Caco-2 (cell line): Measurements from ENCODE around the gene ZNF367. TPM values are rescaled to one million over a fixed set of nuclear protein-coding genes. Genes with fewer than 3 reads are reported as not detected.
"Not testable (repeated sequence)": the region's sequence is repeated elsewhere in the genome, so short reads cannot be mapped to it uniquely, and the experiment has no call there.

Experiments
- BruUV-seq: library from RNA; stranded (reverse); fragments of 400-500 nt; replicated peaks from 2 replicates; lab custom pipeline; 2021; lab: Mats Ljungman, UMichigan
- CTCF ChIA-PET: fragments of 300-600 bp; sonication (Branson Sonifier 250); formaldehyde crosslinking; loops from one replicate; lab custom pipeline; 2022; ENCODE audit warnings: antibody characterized with exemption; lab: Charles Lee
- POLR2A ChIA-PET: fragments of 300-600 bp; sonication (Branson Sonifier 250); formaldehyde crosslinking; loops from one replicate; lab custom pipeline; 2022; ENCODE audit warnings: antibody characterized with exemption; lab: Charles Lee
- DNase-seq, 2 experiments: peaks; one replicate each; pipeline versions ENCODE4 v3.0.0 to v3.0.0-alpha.2; 2020 to 2022
- H3K27me3 ChIP-seq: replicated peaks from 2 replicates; pipeline ENCODE4 v1.6.0; 2011; ENCODE audit warnings: low read length; ENCODE audit not compliant: control insufficient read depth, insufficient read depth
- H3K36me3 ChIP-seq: 2 replicates; pipeline ENCODE4 v1.5.1; 2011; ENCODE audit warnings: low read length; ENCODE audit not compliant: control insufficient read depth, insufficient read depth
- H3K4me1 ChIP-seq: fragments of 250-450 bp; sonication (Bioruptor Pico); 2 replicates; pipeline ENCODE4 v1.5.1; 2020; ENCODE audit warnings: mild to moderate bottlenecking
- H3K4me3 ChIP-seq: 2 replicates; pipeline ENCODE4 v1.5.1; 2011; ENCODE audit warnings: low read depth, mild to moderate bottlenecking, control low read depth, low read length
- H3K9me3 ChIP-seq: fragments of 250-450 bp; sonication (Bioruptor Pico); 2 replicates; pipeline ENCODE4 v1.5.1; 2020; ENCODE audit warnings: mild to moderate bottlenecking, moderate library complexity
- H3K27ac Mint-ChIP-seq: one replicate; pipeline ENCODE4 v1.8.0; 2022; ENCODE audit warnings: mixed read lengths; ENCODE audit not compliant: unreplicated experiment
- H3K27me3 Mint-ChIP-seq: one replicate; pipeline ENCODE4 v1.8.0; 2022; ENCODE audit warnings: mixed read lengths; ENCODE audit not compliant: insufficient read depth, unreplicated experiment
- H3K36me3 Mint-ChIP-seq: one replicate; pipeline ENCODE4 v1.8.0; 2022; ENCODE audit warnings: mild to moderate bottlenecking, mixed read lengths; ENCODE audit not compliant: insufficient read depth, unreplicated experiment
- H3K4me1 Mint-ChIP-seq: one replicate; pipeline ENCODE4 v1.8.0; 2022; ENCODE audit warnings: low read depth, mixed read lengths; ENCODE audit not compliant: unreplicated experiment
- H3K4me3 Mint-ChIP-seq: one replicate; pipeline ENCODE4 v1.8.0; 2022; ENCODE audit warnings: mild to moderate bottlenecking, moderate library complexity, mixed read lengths; ENCODE audit not compliant: unreplicated experiment
- H3K9me3 Mint-ChIP-seq: one replicate; pipeline ENCODE4 v1.8.0; 2022; ENCODE audit warnings: mixed read lengths; ENCODE audit not compliant: unreplicated experiment
- CTCF ChIP-seq, 2 experiments: fragments of 200-600 bp in 1 of 2; IDR thresholded peaks; 1 replicate in 1 of 2; 2 replicates in 1 of 2; pipeline versions ENCODE4 v1.5.1 to v1.8.0; 2011 to 2022; ENCODE audit warnings: antibody characterized with exemption in 1 of 2, control low read depth in 1 of 2, inconsistent platforms in 1 of 2, low read depth in 1 of 2, low read length in 1 of 2, mild to moderate bottlenecking in 1 of 2, moderate library complexity in 1 of 2; ENCODE audit not compliant: insufficient read depth in 1 of 2, severe bottlenecking in 1 of 2, unreplicated experiment in 1 of 2
- intact Hi-C: fragments of 100-400 bp; cut with micrococcal nuclease; formaldehyde crosslinking; loops from one replicate; pipeline ENCODE4 v1.10.0; 2022; ENCODE audit not compliant: unreplicated experiment
- total RNA-seq: library from RNA; stranded (reverse); gene quantifications from 2 replicates; pipeline ENCODE4 v1.2.3, GENCODE V29; 2022

Gene ZNF367
- total RNA-seq, 1 experiment from 2014 or later = 10.0 TPM

DNA sequence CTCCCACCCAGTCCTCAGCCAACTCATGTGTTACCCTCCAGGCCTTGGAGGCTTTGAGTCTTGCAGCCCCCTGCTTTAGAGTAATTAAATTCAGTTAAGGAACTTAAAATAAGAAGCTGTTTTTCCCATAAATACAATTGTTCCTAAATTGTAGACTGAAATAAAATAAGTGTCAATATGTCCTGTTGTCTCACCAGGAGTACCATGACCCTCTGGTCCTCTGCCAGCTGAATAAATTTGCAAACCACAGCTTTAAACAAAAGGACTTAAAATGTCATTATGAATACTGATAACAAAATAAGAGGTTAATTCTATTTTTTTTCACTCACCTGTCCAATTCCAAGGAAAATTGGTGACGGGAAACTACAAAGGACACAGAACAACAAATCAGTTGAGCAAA lies 50.2 kb downstream of the ZNF367 start:
- DNase-seq = no peak
- intact Hi-C loops = no loop called here
- H3K4me1 Mint-ChIP-seq = peaks cover 11% of the 10 kb centered on the region
- peaks cover 9% of the 10 kb centered on the region; the same call in 1 of the 2 replicates for H3K4me1 ChIP-seq
- ChIA-PET CTCF (no interaction called here), POLR2A (no interaction called here)
- BruUV-seq = no TSS peak
- no peaks in the 10 kb centered on the region for H3K9me3 ChIP-seq
- peaks cover 1% of the 10 kb centered on the region for H3K36me3 ChIP-seq
- no peak overlapping the region for H3K4me3 Mint-ChIP-seq
- no peaks in the 10 kb centered on the region for H3K9me3 Mint-ChIP-seq
- no peak overlapping the region for H3K27ac Mint-ChIP-seq
- no peak overlapping the region for H3K4me3 ChIP-seq
- no peaks in the 10 kb centered on the region for H3K27me3 Mint-ChIP-seq
- TF ChIP-seq CTCF (IDR thresholded peaks at IDR 0.05; ENCODE audit: insufficient read depth in 1 of 2, low read depth in 1 of 2, low read length in 1 of 2, severe bottlenecking in 1 of 2, unreplicated experiment in 1 of 2) = no peak
- H3K27me3 ChIP-seq = no peaks in the 10 kb centered on the region
- H3K36me3 Mint-ChIP-seq = peaks cover 41% of the 10 kb centered on the region

GRCh38 chr9:96363175-96363967 lies 54.8 kb downstream of the ZNF367 start:
- H3K9me3 Mint-ChIP-seq = no peaks in the 10 kb centered on the region
- intact Hi-C loops = no loop called here
- Histone ChIP-seq H3K9me3 (no peaks in the 10 kb centered on the region), H3K4me3 (no peak overlapping the region), H3K36me3 (peaks cover 1% of the 10 kb centered on the region), H3K4me1 (0 out of 2 replicates have a peak, but pooled peaks cover 8% of the 10 kb centered on the region), H3K27me3 (no peaks in the 10 kb centered on the region)
- H3K27ac Mint-ChIP-seq = no peak overlapping the region
- H3K4me1 Mint-ChIP-seq = no peaks in the 10 kb centered on the region
- peaks cover 61% of the 10 kb centered on the region for H3K36me3 Mint-ChIP-seq
- no peak overlapping the region for H3K4me3 Mint-ChIP-seq
- no peak for DNase-seq
- BruUV-seq = TSS peak; percentile 25
- POLR2A ChIA-PET = no interaction called here
- TF ChIP-seq CTCF (IDR thresholded peaks at IDR 0.05; ENCODE audit: insufficient read depth in 1 of 2, low read depth in 1 of 2, low read length in 1 of 2, severe bottlenecking in 1 of 2, unreplicated experiment in 1 of 2) = no peak
- no peaks in the 10 kb centered on the region for H3K27me3 Mint-ChIP-seq
- CTCF ChIA-PET = no interaction called here

DNA sequence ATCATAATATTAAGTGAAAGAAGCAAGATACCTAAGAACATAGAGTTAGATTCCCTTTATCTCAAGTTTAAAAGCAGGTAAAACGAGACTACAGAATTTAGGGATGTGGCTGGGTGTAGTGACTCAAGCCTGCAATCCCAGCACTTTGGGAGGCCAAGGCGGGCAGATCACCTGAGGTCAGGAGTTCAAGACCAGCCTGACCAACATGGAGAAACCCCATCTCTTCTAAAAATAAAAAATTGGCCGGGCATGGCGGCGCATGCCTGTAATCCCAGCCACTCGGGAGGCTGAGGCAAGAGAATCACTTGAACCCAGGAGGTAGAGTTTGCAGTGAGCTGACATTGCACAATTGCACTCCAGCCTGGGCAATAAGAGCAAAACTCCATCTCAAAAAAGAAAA lies 56.1 kb downstream of the ZNF367 start:
- POLR2A ChIA-PET, BruUV-seq, H3K36me3 ChIP-seq: not testable (repeated sequence)

More for the DNA sequence above, 56.1 kb downstream of the ZNF367 start:
- H3K36me3 Mint-ChIP-seq = peaks cover 74% of the 10 kb centered on the region
- H3K4me3 ChIP-seq, DNase-seq, H3K4me3 Mint-ChIP-seq, H3K4me1 Mint-ChIP-seq, H3K27me3 Mint-ChIP-seq, H3K27me3 ChIP-seq, intact Hi-C loops, H3K9me3 ChIP-seq, H3K9me3 Mint-ChIP-seq, H3K27ac Mint-ChIP-seq, CTCF ChIA-PET, H3K4me1 ChIP-seq: not testable (repeated sequence)
